HG03432 (cell line): ENCODE measurements around the gene ZNF648.
"Not testable (repeated sequence)": the region's sequence is repeated elsewhere in the genome, so short reads cannot be mapped to it uniquely, and the experiment has no call there.

Experiments used
- ATAC-seq: cut with Tn5 transposase; IDR thresholded peaks from one replicate; pipeline ENCODE4 v1.9.1; 2021; ENCODE audit warnings: mild to moderate bottlenecking, moderate library complexity; ENCODE audit not compliant: unreplicated experiment

The ZNF648 gene, protein sequence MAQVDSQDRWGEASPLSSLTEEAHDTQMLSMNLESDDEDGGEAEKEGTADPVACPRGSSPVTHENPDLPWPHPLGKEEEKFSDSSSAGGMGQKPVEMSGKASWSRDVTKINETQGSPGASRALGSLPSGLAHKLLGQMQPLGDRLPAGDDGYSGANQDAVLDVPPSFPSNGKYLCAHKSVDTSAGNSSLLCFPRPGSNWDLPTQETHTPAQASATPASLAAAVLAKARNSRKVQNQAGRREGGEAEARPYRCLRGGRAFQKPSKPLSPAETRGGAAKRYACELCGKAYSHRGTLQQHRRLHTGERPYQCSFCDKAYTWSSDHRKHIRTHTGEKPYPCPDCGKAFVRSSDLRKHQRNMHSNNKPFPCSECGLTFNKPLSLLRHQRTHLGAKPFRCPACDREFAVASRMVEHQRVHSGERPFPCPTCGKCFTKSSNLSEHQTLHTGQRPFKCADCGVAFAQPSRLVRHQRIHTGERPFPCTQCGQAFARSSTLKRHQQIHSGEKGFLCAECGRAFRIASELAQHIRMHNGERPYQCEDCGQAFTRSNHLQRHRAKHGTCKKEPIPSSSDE

DNA sequence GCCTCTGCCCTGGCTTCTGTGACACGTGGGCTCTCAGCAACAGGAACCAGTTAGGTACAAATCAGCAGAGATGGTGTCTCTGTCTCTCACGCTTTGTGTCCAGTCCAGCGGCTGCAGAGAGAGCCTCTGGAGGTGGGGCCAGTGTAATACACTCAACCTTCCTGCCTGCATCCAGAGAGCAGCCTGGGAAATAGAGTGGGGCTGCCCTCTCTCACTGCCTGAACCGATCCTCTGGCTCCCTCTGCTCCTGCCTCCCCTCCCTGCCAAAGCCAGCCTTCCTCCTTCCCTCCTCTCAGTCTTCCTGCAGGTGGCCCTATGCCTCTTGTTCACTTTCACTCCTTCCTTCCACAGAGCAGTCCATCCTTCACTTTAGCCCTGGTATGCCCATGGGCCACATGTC lies at the start of gene ZNF648:
Gene ZNF648 (minus strand): TSS at position 119 of the 400 bp plus-strand sequence. CDS start 3,702 bp downstream, outside the sequence.
- no peak for ATAC-seq

DNA sequence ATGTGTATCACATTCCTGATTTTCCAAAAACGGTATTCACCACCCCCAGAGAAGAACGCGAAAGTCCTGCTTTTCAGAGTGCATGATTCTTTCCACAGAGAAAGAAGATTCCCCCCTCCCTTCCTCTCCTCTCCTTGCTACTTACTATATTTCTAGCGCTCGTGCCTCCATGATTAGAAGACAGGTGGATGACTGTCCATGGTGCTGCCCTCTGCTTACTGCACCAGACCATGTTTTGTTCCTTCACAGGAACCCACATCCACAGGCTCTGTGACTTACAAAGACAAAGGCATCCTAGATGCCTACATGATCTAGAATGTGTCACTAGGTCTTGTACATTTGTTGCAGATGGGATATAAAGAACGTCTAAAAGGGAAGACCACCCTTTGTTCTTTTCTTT lies 49.1 kb upstream of the ZNF648 start:
- no peak for ATAC-seq

DNA sequence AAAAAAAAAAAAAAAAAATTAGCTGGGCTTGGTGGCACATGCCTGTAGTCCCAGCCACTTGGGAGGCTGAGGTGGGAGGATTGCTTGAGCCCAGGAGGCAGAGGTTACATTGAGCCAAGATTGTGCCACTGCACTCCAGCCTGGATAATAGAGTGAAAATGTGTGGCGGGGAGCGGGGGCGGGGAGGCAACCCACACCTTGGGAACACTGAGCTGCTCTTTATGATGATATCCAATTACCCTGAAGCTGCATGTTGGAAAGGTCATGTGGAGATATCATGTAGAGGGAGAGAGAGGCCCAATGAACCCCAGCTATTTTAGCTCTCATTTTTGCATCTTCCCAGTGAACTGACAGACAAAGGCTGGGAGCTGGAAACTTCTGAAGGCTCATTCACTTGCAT lies 48.3 kb upstream of the ZNF648 start:
- no peak for ATAC-seq

DNA sequence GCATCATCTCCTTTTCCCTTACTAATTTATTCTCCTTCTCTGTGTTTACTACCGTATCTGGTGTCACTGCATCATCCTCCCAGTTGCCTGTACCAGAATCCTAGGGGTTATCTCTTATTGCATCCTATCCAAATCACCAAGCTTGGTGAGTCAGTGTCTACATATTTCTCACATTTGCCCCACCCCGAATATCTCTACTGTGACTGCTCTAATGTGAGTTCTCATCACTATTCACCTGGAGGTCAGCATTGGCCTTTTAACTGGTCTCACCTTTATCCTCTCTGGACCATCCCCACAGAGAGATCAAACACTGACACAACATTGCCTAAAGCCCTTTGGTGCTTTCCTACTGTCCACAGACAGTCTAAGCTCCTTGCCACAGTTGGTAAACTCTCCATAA lies 45.7 kb upstream of the ZNF648 start:
- ATAC-seq: no peak

DNA sequence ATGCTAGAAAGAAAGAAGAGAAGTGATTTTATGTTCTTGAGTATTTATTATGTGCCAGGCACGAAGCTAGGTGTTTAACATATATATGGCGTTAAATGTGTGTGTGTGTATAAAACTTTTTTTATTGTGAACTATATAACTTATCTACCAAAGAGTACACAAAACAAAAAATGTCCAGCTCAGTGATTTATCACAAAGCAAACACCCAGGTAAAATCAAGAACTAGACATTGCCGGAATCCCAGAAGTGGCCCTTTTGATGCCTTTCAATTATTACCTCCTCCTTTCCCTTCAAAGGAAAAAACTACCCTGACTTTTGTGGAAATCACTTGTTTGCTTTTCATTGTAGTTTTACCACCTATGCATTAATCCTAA lies 40.5 kb upstream of the ZNF648 start:
- ATAC-seq: no peak

DNA sequence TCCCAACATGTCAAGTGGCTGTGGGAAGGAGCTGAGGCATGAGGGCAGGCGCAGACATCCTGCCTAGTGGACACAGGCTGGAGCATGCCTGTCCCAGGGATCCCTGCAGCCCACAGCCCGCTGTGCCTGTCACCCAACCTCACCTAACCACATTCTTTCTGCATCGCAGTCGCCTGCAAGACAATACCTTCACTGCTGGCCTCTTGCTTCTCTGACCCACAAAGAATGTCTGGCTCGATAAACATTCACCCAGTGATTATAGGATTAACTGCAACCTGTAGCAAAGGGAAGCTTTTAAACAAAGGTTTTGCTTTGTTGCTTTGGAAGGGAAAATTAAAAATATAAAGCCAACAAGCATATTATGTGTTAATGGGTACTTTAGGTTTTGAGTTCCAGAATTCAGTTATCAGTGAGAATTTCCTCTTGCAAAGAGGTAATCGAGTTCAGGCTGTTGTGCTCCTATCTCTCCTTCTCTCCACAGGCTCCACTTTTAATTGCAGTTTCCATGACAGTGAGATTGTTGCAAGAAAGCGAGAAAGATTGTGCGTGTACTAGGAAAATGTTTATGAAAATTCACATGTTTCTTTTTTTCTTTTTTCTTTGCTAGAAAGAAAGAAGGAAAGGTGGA lies 40.0 kb upstream of the ZNF648 start:
- ATAC-seq: no peak

DNA sequence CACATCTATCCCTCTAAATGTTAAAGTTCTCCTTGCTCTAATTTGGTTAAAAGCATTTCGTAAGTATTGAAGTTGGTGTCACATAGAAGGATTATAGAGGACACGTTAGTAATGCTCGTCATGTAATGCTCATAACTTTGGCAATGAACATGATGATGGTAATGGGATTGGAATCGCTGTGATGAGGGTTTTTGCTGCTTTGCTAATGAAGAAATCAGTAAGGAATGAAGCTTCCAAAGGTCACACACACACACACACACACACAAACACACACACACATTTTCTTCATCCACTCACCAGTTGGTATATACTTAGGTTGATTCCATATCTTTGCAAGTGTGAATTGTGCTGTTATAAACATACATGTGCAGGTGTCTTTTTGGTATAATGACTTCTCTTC lies 36.8 kb upstream of the ZNF648 start:
- no peak for ATAC-seq

DNA sequence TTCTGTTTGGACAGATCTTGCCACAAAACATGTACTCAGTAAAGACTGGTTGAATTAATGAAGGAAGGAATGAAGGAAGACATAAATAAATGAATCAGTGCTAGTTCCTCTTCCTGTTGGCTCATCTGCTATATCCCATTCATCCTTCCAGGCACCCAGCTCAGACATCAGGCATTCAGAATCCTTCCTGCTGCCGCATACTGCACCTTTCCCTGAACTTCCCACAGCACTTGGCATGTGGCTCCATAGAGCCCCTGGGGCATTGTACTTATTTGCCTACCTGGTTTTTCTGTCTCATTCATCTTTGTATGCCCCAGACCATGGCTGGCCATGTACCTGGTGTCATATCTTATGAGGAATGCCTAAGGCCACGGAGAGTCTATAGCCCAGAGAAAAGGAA lies 34.4 kb upstream of the ZNF648 start:
- ATAC-seq: no peak

DNA sequence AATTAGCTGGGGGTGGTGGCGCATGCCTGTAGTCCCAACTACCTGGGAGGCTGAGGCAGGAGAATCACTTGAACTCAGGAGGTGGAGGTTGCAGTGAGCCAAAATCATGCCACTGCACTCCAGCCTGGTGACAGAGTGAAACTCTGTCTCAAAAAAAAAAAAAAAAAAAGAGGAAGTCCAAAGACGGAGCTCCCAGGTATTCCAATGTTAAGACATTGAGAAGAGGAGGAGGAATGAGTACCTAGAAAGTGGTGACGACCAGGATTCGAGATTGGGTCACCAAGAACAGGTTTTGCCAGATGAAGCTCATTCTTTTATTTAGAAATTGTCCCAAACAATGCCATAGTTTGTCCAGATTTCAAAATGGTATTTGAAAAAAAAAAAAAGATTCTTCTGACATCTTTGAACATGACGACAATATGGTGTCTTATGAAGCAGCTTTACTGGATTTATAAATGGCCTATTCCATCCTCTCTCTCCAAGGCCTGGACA lies 33.0 kb upstream of the ZNF648 start:
- ATAC-seq: not testable (repeated sequence)

DNA sequence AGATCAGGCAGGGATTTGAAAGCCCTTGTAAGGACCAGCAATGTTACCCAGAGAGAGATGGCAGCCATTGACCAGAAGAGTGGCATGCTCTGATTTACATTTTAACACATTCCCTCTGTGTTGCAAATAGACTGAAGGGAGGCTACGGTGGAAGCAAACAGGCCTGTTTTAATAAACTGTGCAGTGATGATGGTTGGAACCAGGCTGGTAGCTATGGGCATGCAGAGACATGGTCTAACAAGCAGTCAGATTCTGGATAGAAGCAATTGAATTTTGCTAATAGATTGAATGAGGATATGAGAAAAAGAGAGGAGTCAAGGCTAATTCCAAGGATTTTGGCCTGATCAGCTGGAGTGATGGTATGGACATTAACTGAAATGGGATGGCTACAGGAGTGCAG lies 32.3 kb upstream of the ZNF648 start:
- ATAC-seq: no peak

DNA sequence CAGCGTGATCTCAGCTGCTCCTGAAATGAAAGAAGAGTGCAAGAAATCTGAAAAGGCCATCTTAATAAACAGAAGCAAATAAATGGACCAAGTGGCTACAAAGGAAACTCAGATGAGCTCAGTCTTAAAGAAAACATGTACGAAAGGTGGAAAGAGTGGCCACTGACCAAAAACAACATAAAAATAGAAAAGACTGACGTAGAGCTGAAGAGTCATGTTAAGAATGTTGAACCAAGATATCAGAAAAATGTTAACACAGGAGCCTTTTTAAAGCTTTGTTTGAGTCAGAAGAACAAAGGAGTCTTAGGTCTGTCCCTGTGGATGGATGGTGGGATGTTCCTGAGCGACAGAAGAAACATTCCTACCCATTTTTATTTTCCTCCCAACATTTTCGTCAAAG lies 30.8 kb upstream of the ZNF648 start:
- no peak for ATAC-seq

DNA sequence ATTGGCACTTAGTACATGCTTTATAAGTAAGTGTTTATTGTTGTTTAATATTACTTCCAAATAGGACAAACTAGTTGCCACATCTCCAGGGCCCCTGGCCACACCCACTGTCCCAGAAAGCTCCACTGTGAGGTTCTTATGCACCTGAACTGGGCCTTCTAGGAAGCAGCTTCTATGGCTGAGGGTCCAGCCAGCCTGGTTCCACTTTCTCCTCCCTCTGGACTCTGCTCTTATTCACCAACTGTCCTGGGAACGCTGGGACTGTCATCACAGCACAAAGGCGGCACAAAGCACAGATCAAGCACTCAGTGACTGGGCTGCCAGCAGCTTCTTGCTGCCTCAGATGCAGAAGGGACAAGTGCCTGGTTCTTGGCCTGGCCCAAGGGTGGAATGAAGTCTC lies 29.6 kb upstream of the ZNF648 start:
- ATAC-seq: no peak

DNA sequence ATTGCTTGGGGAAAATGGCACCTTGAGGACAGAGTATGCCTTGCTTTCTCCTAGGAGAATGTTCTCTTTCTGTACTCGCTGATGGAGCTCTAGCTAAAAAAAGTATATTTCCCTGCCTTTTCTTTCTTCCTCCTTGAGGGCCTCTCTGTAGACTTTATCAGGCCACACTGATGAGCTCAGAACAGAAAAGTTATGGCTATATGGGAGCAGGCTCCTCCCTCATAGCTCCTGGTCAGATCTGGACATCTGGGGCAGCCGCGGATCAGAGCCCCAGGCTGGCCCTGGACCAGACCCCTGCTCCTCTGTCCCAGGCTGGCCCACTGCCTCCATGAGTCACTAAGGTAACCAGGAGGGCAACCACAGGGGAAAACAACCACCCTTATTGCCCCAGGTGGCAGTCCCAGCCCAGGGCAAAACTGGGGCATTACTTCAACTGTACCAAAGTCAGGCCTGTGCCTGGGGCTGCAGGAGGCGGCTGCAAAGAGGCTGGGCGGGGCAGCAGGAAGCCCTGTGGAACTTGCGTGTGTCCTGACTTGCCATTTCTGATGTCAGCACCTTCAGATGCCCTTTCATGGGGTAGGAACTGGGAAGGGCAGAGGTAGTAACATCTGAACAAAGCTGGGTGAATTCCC lies 26.3 kb upstream of the ZNF648 start:
- ATAC-seq: no peak

DNA sequence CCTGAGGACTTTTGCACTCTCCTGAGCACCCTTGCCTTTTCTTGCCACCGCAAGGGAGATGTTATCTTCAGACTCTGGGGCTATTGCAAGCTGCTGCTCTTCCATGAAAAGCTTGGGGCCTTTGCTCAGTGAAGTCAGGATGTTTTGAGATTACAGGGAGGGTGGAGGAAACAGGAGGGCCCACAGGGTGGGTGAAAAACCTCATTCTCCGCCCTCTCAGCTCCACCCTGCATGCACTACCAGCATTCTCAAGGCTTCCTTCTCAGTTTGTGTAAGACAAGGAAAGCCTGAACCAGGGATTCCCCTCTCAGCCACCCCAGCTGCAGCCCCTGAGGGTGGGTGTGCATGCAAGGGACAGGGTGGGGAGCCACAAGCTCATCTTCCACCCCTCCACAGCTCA lies 25.8 kb upstream of the ZNF648 start:
- no peak for ATAC-seq

DNA sequence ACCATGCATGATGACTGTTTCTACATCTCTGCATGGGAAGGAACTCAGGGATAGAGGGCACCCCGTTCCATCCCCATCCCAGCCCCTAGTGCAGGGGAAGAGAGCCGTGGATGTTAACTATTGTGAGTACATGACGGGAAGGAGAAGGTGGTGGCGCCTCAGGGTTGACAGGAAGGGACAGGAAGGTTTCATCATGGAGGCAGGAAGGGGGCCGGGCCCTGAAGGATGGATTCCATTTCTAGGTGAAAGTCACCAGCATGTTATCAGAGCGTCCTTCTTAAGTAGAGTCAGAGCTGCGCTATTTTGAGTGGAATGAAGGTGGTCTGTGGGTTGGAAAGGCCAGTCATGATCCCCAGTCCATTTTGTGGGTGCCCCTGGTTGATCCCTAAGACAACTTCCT lies 25.1 kb upstream of the ZNF648 start:
- ATAC-seq: no peak

DNA sequence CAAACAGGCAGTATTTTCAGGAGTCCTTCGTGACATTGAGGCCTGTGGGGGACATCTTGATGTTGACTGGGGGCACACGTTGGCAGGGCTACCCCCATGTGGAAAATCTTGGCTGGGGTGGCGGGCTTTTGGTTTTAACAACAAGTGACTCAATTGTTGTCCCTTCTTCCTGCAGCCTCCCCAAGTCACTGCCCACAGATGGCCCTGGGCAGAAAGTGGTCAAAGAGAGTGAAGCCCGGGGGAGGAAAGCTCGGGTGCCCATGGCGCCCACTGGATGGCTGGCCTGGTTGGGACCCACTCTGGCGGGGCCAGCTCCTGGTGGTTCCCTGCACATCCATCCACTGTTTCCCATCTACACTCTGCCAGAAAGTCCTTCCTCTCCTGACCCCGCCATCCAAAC lies 24.6 kb upstream of the ZNF648 start:
- ATAC-seq: no peak

DNA sequence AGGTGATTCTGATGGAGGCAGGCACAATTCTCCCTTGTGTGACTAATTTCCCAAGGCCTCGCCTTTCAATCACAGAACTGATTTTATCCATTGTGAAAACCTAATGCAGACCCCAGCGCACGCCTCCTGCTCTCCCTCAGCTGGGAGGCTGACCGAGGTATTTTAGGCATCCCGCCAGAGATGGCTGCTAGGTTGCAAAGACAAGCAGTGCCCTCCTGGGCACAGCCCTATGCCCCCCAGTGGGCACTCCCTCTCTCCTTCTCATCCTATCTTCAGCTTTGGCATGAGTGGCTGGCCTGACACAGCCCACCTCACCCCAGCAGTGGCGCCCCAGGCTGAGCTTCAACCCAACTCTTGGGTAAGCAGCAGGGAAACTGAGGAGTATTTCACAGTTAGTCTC lies 24.2 kb upstream of the ZNF648 start:
- no peak for ATAC-seq

DNA sequence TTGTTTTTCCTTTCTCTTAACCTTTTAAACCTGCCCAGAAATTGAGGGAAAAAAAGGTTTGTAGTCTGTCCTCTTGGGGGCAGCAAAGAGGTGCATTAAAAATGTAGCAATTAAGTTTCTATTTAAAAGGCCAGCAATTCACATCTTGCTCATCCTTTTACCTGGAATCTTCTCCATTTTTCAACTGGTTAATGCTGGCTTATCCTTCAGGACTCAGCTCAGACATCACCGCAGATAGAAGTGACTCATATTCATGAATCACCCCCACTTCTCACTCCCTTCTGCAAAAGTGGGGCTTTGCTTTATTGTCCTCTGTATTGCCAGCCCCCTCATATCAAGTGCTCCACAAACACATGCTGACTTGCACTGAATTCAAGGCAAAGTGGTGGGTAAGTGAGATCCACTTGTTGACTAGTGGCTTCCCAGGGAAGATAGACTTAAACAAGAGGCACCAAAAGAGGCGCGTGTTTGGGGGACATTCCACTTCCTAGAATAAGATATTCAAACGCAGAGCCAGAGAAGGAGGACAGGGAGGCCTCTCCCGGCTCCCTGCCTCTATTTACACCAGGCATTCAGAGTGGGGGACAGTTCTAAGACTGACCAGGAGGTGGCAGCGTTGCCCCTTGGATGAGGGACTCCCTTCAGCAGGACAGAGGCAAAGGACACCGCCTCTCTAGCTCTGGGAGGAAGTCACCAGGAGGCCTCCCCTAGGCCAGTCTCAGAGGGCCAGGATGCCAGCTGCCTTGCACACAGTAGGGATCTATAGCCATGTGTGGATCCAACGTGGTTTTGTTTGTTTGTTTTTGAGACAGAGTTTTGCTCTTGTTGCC lies 23.2 kb upstream of the ZNF648 start:
- peak; percentile 77 for ATAC-seq

DNA sequence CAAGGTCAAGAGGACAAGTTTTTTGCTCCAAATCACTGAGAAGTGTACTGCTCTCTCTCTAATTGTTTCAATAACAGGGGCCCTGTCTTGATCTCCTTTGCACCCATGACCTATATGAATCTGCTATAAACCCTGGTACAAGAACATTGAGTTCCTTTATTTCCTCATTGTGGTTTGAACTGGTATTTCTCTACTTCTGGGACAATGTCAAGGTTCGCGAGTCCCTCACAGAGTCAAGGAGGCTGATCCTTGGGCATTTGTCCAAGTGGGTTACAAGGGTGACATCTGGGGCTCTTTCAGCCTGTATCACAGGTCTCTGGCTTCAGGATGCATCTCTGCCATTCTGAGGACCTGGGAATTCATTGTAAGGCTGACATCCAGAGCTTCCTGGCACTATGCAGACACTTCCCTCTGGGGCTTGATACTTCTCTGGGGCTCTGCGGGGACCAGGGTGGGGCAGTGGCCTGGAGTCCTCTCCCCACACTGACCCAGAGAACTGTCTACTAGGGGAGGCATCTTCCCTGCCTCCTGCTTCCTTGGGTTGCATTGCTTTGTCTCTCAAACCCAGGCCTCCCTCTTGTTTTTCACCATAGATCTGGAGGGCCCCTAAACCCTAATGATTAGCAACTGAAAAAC lies 22.5 kb upstream of the ZNF648 start:
- ATAC-seq: no peak

DNA sequence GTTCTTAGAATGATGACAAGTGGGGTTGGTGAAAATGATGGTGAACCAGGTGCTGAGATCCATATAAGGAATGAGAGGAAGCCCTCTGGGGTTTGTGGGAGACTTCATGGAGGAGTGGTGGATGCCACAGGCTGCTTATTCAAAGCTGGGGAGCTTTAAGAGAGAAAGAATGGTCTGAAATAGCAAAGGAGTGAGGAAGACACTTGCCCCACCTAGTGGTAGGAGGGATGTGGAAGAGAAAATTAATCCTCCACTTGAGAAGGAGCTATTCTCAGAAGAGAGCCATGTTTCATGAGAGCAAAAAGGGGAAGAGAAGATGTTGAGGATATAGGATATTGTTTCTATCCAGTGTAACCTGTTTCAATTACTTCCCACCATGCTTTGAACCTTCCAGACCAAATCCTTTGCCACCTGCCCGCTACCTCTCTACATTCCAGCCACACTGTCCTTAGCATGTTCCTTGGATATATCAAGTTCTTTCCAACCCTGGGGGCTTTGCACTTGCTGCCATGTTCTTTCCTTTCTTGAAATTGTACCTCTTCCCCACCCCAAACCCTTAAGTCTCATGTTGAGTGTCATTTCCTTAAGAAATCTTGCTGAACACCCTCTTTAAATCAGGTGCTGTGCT lies 19.6 kb upstream of the ZNF648 start:
- ATAC-seq: no peak
